HEK293T (cell line): ENCODE results near the gene APPL2.

Source experiments
- CTCF ChIA-PET: fragments of 350-600 bp; formaldehyde crosslinking; extraction: SDS; loops from one replicate; lab custom pipeline; 2021; ENCODE audit warnings: antibody characterized with exemption, inconsistent platforms; lab: Yijun Ruan, JAX
- POLR2A ChIA-PET: fragments of 350-600 bp; formaldehyde crosslinking; extraction: SDS; loops from one replicate; lab custom pipeline; 2020; ENCODE audit warnings: antibody characterized with exemption, inconsistent platforms; lab: Yijun Ruan, JAX
- DNase-seq: peaks from one replicate; pipeline ENCODE4 v3.0.0; 2012; ENCODE audit warnings: mixed read lengths; ENCODE audit errors: extremely low spot score
- ARNT ChIP-seq: fragments of 450-650 bp; IDR thresholded peaks from 2 replicates; pipeline ENCODE4 v1.6.1; 2017; ENCODE audit warnings: mild to moderate bottlenecking
- BHLHE40 ChIP-seq: fragments of 450-650 bp; IDR thresholded peaks from 2 replicates; pipeline ENCODE4 v1.6.1; 2016; ENCODE audit warnings: mild to moderate bottlenecking, moderate library complexity, borderline replicate concordance
- CTBP1 ChIP-seq: fragments of 450-650 bp; IDR thresholded peaks from 2 replicates; pipeline ENCODE4 v1.6.1; 2016; ENCODE audit warnings: borderline replicate concordance
- ELF4 ChIP-seq: fragments of 450-650 bp; IDR thresholded peaks from 2 replicates; pipeline ENCODE4 v1.6.1; 2017; ENCODE audit warnings: antibody characterized with exemption
- FOXA1 ChIP-seq: fragments of 450-650 bp; IDR thresholded peaks from 2 replicates; pipeline ENCODE4 v1.6.1; 2016; ENCODE audit warnings: mild to moderate bottlenecking
- FOXK2 ChIP-seq: fragments of 450-650 bp; IDR thresholded peaks from 2 replicates; pipeline ENCODE4 v1.6.1; 2016; ENCODE audit warnings: mild to moderate bottlenecking
- FOXM1 ChIP-seq: fragments of 450-650 bp; IDR thresholded peaks from 2 replicates; pipeline ENCODE4 v1.6.1; 2017; ENCODE audit warnings: mild to moderate bottlenecking, borderline replicate concordance
- HDGF ChIP-seq: fragments of 450-650 bp; IDR thresholded peaks from 2 replicates; pipeline ENCODE4 v1.6.1; 2017; ENCODE audit warnings: antibody characterized with exemption, borderline replicate concordance
- L3MBTL2 ChIP-seq: fragments of 450-650 bp; conservative IDR thresholded peaks from 2 replicates; pipeline ENCODE4 v1.6.1; 2016; ENCODE audit warnings: mild to moderate bottlenecking
- LEF1 ChIP-seq: fragments of 450-650 bp; IDR thresholded peaks from 2 replicates; pipeline ENCODE4 v1.6.1; 2017; ENCODE audit warnings: mild to moderate bottlenecking, borderline replicate concordance
- NFRKB ChIP-seq: fragments of 450-650 bp; IDR thresholded peaks from 2 replicates; pipeline ENCODE4 v1.6.1; 2016; ENCODE audit warnings: mild to moderate bottlenecking, moderate library complexity
- PKNOX1 ChIP-seq: fragments of 450-650 bp; IDR thresholded peaks from 2 replicates; pipeline ENCODE4 v1.6.1; 2016
- SP1 ChIP-seq: fragments of 450-650 bp; IDR thresholded peaks from 2 replicates; pipeline ENCODE4 v1.6.1; 2017
- SUZ12 ChIP-seq: fragments of 450-650 bp; IDR thresholded peaks from 2 replicates; pipeline ENCODE4 v1.6.1; 2016; ENCODE audit warnings: mild to moderate bottlenecking
- TARDBP ChIP-seq: fragments of 450-650 bp; IDR thresholded peaks from 2 replicates; pipeline ENCODE4 v1.6.1; 2016
- ZNF384 ChIP-seq: fragments of 450-650 bp; IDR thresholded peaks from 2 replicates; pipeline ENCODE4 v1.6.1; 2016

Gene APPL2

GRCh38 chr12:105167346-105167745 is 68.6 kb downstream of the APPL2 start:
- ChIA-PET POLR2A (no interaction called here), CTCF (no interaction called here)
- DNase-seq = no peak
- TF ChIP-seq BHLHE40 (no peak), NFRKB (no peak), TARDBP (no peak), ZNF384 (no peak), HDGF (no peak), FOXM1 (no peak), ELF4 (no peak), SP1 (no peak), LEF1 (no peak)

GRCh38 chr12:105166736-105167135 is 69.2 kb downstream of the APPL2 start:
- TF ChIP-seq BHLHE40 (no peak), FOXK2 (no peak), TARDBP (no peak), PKNOX1 (no peak), ELF4 (no peak), SUZ12 (no peak), FOXA1 (no peak), L3MBTL2 (no peak), ZNF384 (no peak), FOXM1 (no peak), SP1 (no peak)

GRCh38 chr12:105164068-105164467 is 71.9 kb downstream of the APPL2 start:
- TF ChIP-seq CTBP1 (no peak), BHLHE40 (no peak), FOXK2 (no peak), PKNOX1 (no peak), HDGF (no peak), NFRKB (no peak), ARNT (no peak), SUZ12 (no peak), FOXA1 (no peak), ZNF384 (no peak), ELF4 (no peak), SP1 (no peak), L3MBTL2 (no peak), FOXM1 (no peak), LEF1 (no peak), TARDBP (no peak)
- POLR2A ChIA-PET = no interaction called here
- CTCF ChIA-PET = no interaction called here
- DNase-seq = no peak

More at GRCh38 chr12:105166736-105167135, 69.2 kb downstream of the APPL2 start:
- no peak for DNase-seq
- POLR2A ChIA-PET = no interaction called here
- CTCF ChIA-PET = no interaction called here

GRCh38 chr12:105162174-105162573 is 73.8 kb downstream of the APPL2 start:
- CTCF ChIA-PET = no interaction called here
- TF ChIP-seq BHLHE40 = no peak
- POLR2A ChIA-PET = no interaction called here
- DNase-seq = no peak

- ChIA-PET CTCF (no interaction called here), POLR2A (no interaction called here)
- no peak for DNase-seq
- TF ChIP-seq NFRKB = no peak
- no peak for TF ChIP-seq LEF1
- no peak for TF ChIP-seq PKNOX1
- TF ChIP-seq BHLHE40 = no peak
- TF ChIP-seq SUZ12 = no peak
- no peak for TF ChIP-seq ARNT
- TF ChIP-seq TARDBP = no peak
- TF ChIP-seq ELF4 = no peak
- no peak for TF ChIP-seq FOXK2
- no peak for TF ChIP-seq CTBP1
- TF ChIP-seq HDGF = no peak
- no peak for TF ChIP-seq SP1
- TF ChIP-seq FOXA1 = no peak
Observed at GRCh38 chr12:105158876-105159275, 77.1 kb downstream of the APPL2 start.

GRCh38 chr12:105157606-105158005 is 78.4 kb downstream of the APPL2 start:
- CTCF ChIA-PET = no interaction called here

More at GRCh38 chr12:105157606-105158005, 78.4 kb downstream of the APPL2 start:
- DNase-seq = no peak
- TF ChIP-seq NFRKB (no peak), ARNT (no peak), PKNOX1 (no peak), FOXK2 (no peak), TARDBP (no peak), FOXM1 (no peak), SUZ12 (no peak)
- POLR2A ChIA-PET = no interaction called here
